ENCODE measurements around the gene HS3ST4.

DNA sequence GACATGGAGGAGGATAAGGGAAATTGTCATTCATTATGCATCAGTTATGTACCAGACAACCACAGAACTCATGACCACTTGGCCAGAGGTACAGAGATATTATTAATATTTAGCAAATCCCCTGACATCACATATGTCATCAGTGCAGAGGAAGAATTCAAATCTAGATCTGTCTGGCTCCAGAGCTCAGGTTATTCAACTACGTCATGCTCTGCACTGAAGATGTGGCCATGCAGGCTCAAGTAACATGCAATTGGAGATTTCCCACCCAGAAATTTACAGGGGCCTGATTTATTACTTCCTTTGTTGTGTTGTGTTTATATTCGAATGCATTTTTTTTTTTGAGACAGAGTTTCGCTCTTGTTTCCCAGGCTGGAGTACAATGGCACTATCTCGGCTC, 224.3 kb downstream of the HS3ST4 start:
- TF ChIP-seq, protein P1, sequence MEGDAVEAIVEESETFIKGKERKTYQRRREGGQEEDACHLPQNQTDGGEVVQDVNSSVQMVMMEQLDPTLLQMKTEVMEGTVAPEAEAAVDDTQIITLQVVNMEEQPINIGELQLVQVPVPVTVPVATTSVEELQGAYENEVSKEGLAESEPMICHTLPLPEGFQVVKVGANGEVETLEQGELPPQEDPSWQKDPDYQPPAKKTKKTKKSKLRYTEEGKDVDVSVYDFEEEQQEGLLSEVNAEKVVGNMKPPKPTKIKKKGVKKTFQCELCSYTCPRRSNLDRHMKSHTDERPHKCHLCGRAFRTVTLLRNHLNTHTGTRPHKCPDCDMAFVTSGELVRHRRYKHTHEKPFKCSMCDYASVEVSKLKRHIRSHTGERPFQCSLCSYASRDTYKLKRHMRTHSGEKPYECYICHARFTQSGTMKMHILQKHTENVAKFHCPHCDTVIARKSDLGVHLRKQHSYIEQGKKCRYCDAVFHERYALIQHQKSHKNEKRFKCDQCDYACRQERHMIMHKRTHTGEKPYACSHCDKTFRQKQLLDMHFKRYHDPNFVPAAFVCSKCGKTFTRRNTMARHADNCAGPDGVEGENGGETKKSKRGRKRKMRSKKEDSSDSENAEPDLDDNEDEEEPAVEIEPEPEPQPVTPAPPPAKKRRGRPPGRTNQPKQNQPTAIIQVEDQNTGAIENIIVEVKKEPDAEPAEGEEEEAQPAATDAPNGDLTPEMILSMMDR (IDR thresholded peaks at IDR 0.05) = no peak
- TF ChIP-seq POLR2A (IDR thresholded peaks at IDR 0.05) = no peak
- TF ChIP-seq POLR2AphosphoS5 (IDR thresholded peaks at IDR 0.05) = no peak

All from suprapubic skin (tissue), 4 donors.